Suppressor macrophage treated with lipopolysaccharide for 1 hour (primary cell): ENCODE results near the gene C17orf107.
"Not testable (repeated sequence)": the region's sequence is repeated elsewhere in the genome, so short reads cannot be mapped to it uniquely, and the experiment has no call there.

Experiments
- DNase-seq, 3 donors: peaks; one replicate each; pipeline ENCODE4 v3.0.0-alpha.2; 2020 to 2022

C17orf107 gene

DNA sequence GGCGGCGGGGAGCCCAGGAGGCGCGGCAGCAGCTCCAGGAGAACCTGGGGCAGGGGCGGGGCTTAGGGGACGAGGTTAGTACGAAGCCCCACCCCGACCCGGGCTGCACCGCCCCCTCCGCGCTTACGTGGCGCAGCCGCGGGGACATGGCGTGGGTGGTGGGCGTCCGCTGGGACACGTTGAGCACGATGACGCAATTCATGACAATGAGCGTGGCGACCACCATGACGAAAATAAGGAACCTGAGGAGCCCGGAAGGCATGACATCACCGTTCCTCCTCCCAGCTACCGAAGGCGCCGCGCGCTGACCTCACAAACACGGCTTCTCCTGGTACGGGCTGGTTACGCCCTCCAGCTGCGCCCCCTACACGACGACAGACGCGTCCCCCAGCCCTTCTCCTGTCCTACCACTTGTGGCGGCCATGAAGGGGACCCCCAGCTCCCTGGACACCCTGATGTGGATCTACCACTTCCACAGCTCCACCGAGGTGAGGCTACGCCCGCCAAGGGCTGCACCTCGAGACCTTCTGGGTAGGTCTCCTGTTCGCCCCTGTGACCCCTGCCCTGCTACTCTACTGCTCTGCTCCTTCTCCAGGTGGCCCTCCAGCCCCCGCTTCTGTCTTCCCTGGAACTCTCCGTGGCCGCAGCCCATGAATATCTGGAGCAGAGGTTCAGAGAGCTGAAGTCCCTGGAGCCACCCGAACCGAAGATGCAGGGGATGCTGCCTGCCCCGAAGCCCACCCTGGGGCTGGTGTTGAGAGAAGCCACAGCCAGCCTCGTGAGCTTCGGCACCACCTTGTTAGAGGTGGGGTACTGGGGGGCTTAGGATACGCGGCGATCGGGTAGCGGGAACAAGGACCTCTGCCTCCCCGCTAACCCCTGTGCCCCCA is at the start of gene C17orf107:
Gene C17orf107 (plus strand): TSS at position 196 of the 890 bp plus-strand sequence. CDS start 227 bp downstream, at position 423.
- peak; percentile 100 for DNase-seq

DNA sequence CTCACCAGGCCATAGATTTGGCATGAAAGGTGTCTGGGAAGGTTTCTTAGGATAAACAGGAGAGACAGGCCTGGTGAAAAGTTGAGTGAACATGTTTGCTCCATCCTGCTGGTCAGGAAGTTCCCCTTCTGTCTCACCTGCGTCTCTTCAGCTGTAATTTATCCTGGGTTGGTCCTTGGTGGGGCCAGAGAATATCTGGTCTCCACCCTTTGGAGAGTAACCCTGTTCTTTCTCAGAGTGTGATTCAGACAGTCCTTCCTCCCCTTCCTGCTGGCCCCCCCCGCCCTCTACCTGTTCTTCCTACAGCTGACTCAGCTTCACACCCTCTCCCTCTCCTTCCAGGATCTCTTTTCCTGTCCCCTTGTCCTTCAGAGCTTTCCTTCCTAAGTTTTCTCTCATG is 49.1 kb upstream of the C17orf107 start:
- no peak for DNase-seq

DNA sequence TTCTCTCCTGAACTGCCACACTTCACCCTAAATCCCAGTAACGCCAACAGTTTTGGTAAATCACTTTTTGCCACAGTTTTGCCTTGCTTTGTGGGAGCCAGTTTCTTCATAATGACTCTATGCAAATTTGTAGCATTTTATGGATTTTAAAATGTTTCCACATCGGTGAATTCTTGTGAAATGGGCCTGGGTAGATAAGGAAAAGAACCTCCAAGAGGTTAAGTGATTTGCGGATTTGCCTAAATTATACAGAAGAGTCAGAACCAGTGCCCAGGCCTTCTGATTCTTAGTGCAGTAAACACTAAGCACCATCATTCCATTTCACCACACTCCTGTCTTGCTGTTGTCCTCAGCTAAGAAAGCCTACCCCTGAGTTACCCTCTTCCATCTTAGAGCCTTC is 48.3 kb upstream of the C17orf107 start:
- DNase-seq, result no peak

DNA sequence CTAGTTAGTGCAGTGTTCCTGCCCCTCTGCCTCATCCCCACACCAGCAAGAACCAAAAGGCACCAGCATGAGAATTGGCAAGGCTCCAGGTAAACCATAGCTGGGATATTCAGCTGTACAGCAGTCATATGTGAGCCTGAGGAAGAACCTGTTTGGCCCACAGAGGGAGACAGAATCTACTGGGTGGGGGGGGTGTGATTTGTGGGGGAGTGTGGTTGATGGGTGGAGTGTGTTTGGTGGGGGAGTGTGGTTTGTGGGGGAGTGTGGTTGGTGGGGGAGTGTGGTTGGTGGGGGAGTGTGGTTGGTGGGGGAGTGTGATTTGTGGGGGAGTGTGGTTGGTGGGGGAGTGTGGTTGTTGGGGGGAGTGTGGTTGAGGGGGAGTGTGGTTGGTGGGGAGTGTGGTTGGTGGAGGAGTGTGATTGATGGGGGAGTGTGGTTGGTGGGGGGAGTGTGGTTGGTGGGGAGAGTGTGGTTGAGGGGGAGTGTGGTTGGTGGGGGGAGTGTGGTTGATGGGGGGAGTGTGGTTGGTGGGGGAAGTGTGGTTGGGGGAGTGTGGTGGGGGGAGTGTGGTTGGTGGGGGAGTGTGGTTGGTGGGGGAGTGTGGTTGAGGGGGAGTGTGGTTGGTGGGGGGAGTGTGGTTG is 46.6 kb upstream of the C17orf107 start:
- no peak for DNase-seq

DNA sequence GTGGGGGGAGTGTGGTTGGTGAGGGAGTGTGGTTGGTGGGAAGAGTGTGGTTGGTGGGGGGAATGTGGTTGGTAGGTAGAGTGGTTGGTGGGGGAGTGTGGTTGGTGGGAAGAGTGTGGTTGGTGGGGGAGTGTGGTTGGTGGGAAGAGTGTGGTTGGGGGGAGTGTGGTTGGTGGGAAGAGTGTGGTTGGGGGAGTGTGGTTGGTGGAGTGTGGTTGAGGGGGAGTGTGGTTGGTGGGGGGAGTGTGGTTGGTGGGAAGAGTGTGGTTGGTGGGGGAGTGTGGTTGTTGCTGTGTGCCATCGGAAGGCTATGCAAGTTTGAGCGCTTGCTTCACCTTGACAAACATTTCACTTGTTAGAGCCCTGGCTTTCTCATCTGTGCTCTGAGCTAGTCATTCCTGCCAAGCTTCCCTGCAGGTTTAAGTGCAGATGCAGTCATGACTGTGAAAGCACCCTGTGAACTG is 46.1 kb upstream of the C17orf107 start:
- no peak for DNase-seq

DNA sequence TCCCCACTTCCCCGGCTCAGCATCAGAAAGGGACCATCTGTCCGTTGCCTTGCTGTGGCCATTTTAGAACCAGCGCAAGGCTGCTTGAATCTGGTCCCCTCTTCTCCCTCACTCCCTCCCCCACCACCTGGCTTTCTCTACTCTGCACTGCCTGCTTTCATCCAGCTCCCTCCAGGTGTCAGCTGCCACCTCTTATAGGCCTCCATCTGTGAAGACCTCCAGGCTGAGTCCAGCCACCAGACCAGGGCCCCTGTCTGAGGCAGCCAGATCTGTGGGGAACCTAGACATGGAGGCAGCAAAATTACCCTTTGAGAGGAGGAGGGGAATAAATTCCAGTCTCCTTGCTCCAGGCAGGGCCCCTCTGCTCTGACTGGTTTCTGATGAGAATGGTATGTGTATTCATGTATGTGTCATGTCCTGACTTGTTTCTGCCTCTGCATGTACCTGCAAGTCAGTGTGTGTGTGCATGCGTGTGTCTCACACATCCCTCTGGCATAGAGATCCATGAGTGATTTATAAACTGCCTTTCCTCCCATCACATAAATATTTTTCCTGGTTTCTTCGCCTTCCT is 45.1 kb upstream of the C17orf107 start:
- no peak for DNase-seq

DNA sequence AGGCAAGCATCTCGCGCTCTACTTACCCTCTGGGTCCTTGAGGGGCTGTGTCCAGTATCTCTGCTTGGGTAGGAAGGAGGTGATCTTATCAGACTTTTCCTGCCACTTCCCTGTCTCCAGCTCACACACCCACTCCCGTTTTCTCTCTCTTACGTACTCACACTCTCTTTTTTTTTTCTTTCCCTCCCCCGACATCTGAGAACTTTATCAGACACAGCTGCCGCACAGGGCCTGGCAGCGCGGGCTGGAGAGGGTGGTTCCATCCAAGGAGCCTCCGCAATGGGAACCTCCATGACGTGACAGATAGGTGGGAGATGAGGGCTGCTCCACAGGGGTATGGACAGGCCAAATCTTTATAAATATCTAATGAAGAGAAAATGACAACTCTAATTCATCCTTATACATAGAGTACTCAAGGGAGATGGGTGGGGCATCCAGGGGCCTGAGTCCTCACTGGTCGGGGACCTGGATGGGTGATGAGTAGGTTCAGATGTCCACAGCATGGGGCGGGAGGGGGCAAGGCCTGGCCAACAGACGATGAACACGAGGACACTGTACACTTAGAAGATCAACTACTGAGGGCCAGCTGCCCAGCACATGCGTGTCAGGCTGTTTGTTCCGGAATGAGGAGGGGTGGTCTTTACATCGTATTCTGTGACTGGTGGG is 42.9 kb upstream of the C17orf107 start:
- no peak for DNase-seq

DNA sequence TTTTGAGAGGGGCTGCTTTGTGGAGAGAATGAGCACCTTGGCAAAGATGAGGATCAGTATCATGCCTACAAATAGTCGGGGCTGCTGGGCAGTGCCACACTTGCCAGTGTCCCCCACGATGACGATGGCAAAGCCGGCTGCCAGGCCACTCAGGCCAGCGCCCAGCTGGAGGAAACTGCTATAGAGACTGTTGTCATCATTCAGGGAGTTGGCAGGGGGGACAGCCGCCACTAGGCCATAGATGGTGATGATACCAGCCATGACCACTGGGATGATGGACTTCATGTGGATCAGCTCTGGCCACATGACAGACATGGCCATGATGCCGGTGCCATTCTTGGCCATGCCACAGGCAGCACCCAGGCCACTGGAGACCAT is 42.4 kb upstream of the C17orf107 start:
- no peak for DNase-seq

DNA sequence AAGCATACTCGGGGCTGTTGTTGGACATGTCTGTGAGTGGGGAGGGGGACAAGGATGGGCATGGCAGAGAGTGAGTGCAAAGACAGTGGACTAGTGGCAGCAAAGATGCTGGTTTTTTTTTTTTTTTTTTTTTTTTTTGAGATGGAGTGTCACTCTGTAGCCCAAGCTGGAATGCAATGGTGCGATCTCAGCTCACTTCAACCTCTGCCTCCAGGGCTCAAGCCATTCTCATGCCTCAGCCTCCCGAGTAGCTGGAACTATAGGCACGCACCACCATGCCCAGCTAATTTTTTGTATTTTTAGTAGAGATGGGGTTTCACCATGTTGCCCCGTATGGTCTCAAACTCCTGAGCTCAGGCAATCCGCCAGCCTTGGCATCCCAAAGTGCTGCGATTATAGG is 42.0 kb upstream of the C17orf107 start:
- not testable (repeated sequence) for DNase-seq

DNA sequence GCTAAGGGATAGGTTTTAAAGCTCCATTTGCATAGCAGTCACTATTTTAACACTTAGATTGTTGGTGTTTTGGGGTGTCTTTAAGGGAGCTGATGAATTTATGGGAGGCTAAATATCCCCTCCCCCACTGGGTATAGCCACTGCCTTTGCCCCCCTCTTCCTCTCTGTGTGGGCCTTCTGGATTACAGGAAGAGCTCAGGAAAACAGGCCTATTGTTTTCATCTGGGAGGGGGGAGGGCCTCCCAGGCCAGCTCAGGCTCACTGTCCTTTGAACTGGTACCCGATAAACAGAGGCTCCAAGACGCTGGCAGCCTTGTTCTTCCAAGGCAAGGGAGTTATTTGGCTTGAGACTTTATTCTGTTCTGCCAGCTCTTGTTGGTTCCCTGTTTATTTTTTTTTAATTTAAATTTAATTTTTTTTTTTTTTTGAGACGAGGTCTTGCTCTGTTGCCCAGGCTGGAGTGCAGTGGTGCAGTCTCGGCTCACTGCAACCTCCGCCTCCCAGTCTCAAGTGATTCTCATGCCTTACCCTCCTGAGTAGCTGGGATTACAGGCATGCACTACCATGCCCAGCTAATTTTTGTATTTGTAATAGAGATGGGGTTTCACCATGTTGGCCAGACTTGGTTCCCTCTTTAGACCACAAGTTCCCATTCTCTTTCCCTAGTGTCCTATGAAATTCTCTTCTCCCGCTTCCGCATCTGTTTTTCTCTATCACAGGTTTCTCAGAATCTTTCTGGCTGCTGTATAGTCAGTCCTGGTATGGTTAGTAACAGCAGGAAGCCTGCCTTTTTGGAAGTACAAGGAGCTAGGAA is 41.1 kb upstream of the C17orf107 start:
- DNase-seq, result peak in 2 of 3 donors; percentile 43 to 48

DNA sequence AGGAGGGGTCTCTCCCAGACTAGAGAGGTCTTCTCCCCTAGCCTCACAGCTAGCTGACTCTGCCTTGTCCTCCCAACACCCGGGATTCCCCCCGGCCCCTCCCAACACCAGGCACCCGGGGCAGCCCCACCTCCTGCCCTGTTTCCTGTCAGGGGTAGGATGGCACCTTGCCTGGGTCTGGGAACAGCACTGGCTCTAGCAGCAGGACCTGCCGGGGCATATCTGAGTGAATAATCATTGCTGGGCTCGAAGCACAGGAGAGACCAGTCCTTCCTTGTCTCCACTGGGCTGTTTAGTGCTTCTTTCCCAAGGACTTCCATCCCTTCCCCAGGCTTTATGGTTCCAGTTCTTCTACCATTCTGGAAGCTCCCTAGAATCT is 40.5 kb upstream of the C17orf107 start:
- DNase-seq, result peak in 1 of 3 donors; percentile 30

DNA sequence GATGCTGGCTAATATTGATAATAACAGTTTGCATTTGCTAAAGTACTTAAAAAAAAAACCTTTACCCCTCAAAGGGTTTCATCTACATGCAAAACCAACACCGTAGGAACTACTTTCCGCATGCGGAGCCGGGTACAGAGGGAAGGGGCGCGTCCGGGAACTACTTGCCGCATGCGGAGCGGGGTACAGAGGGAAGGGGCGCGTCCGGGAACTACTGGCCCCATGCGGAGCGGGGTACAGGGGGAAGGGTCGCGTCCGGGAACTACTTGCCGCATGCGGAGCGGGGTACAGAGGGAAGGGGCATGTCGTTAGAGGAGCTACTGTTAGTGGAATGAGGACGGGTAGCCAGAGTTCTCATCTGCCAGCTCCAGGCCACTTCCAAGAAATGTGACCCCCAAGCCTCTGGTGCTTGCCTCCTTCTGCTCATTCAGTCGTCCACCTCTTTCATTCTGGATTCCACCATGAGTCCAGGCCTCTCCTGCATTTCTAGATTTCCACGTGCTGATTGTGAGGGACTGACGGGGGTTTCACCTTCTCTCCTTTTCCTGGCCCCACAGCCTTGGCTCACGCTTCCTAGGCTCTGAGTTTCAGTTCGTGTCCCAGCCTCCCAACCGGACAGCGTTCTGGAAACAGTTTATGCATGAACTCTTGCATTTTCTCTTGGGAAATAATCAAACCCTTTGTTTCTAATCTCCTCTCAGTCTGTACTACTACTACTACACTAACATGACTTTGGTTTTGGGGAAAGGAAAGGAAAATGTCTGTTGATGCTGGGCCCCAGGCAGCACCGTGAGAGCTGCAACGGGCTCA is 39.3 kb upstream of the C17orf107 start:
- no peak for DNase-seq

DNA sequence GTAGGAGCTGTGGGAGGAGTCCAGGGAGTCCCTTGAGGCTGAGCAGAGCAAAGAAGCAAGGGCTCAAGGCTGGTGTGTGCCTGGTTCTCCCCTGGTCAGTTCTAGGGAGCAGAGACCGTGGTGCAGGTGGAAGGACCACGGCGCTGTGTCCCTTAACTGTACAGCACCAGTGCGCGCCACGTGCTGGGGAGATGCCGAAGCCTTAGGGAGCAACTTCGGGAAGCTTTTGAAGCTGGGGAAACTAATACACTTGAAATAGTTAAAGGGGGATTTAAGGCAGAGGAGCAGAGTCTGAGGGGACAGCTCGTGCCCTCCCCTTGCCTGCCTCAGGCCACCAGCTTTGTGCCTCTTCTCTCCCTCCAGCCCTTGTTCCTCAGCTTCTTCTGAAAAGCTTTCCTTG is 38.7 kb upstream of the C17orf107 start:
- DNase-seq, result no peak

DNA sequence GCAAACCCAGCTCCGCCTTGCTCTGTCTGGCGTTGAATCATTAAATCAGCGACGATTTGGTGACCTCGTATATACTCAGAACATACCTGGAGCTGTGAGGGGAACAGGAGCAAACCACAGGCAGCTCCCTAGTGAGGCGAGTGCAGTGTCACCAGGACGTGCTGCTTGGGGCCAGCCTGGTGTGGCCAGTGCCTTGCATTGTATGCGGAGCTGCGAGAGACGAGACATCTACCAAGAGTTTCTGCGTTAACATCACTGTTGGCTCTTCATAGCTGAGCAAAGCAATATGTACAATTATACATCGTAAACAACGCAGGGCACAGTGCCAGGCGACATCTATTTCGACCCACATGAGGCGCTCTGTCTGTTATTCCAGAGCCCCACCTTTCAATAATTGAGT is 38.3 kb upstream of the C17orf107 start:
- no peak for DNase-seq

DNA sequence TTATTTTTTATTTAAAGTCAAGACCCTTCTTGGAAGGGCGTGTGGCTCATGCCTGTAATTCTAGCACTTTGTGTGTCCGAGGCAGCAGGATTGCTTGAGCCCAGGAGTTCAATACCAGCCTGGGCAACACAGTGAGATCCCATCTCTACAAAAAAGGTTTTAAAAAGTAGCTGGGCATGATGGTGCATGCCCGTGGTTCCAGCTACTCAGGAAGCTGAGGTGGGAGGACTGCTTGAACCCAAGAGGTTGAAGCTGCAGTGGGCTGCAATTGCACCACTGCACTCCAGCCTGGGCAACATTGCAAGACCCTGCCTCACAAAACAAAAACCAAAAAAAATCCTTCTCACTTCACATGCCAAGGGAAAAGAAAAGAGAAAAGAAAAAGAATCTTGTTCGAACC is 36.6 kb upstream of the C17orf107 start:
- no peak for DNase-seq

DNA sequence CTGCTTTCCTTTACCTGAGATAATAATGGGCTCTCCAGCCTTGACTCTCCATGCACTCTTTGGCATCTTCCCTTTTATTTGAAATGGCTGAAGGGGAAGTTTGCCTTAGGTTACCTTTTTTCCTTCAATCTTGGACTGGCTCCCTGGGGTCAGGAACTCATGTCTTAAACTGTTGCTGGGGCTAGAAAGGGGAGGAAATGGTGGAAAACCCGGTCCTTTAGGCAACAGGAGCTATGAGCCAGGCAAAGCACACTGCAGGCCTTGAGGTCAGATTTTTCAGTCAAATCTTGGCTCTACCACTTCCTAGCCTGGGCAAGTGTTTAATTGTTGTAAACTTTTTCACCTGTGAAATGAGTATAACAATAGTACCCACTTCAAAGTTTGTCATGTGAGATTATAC is 36.0 kb upstream of the C17orf107 start:
- DNase-seq, result peak; percentile 28 to 54 (median 53)

DNA sequence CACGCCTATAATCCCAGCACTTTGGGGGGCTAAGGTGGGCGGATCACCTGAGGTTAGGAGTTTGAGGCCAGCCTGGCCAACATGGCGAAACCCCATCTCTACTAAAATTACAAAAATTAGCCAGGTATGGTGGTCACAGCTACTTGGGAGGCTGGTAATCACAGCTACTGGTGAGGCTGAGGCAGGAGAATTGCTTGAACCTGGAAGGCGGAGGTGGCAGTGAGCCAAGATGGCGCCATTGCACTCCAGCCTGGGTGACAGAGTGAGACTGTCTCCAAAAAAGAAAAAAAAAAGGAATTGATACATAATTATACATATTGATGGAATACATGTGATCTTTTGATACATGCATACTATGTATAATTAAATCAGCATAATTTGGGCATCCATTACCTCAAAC is 31.8 kb upstream of the C17orf107 start:
- DNase-seq, result not testable (repeated sequence)

DNA sequence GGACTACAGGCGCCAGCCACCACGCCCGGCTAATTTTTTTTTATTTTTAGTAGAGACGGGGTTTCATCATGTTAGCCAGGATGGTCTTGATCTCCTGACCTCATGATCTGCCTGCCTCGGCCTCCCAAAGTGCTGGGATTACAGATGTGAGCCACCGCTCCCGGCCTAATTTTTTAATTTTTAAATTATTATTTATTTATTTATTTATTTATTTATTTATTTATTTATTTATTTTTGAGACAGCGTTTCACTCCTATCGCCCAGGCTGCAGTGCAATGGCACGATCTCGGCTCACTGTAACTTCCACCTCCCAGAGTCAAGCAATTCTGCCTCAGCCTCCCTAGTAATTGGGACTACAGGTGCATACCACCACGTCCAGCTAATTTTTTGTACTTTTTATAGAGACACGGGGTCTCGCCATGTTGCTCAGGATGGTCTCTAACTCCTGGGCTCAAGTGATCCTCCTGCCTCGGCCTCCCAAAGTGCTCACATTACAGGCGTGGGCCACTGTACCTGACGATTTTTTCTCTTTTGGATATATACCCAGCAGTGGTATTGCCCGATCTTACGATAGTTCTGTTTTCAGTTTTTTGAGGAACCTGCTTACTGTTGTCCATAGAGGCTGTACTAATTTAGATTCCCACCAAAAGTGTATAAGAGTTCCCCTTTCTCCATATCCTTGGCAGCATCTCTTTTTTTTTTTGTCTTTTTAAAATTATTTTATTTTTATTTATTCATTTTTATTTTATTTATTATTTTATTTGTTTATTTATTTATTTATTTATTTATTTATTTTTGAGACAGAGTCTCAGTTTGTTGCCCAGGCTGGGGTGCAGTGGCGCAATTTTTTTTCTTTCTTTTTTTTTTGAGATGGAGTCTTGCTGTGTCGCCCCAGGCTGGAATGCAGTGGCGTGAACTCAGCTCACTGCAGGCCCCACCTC is 30.0 kb upstream of the C17orf107 start:
- peak; percentile 30 to 60 (median 56) for DNase-seq

DNA sequence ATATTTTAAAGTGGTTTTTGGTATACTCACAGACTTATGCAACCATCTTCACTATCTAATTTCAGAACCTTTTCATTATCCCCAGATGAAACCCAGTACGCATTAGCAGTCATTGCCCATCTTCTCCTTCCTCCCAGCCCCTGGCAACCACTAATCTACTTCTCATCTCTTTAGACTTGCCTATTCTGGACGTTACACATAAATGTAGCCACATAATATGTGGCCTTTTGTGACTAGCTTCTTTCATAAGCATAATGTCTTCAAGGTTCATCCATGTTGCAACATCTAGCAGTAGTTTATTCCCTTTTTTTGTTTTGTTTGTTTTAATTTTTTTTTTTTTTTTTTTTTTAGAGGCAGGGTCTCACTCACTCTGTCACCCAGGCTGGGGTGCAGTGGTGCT is 28.5 kb upstream of the C17orf107 start:
- peak; percentile 14 to 61 (median 49) for DNase-seq

DNA sequence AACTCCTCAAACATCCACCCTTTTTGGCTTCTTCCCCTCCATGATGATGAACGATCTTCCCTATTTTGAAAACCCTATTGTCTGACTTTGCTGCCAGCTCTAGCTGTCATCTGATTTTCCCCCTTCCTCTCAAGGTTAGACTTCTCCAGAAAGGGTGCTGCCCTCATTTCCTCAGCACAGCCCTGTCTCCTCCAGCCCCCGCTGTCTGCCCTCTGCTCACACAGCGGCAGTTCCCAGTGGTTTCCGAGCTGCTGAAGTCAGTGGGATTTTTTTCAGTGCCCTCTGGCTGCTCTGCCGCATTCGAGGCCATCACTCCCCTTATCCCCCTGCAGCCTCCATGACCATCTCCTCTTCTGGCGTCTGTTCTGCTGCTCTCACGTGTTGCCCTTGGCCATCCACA is 26.6 kb upstream of the C17orf107 start:
- peak; percentile 92 to 95 (median 93) for DNase-seq
